HG02798 (cell line): Measurements from ENCODE around the gene HOXD4.

ENCODE experiments used
- ATAC-seq: cut with Tn5 transposase; IDR thresholded peaks from one replicate; pipeline ENCODE4 v1.9.1; 2021; ENCODE audit warnings: mild to moderate bottlenecking; ENCODE audit not compliant: unreplicated experiment, poor library complexity

The HOXD4 gene

DNA sequence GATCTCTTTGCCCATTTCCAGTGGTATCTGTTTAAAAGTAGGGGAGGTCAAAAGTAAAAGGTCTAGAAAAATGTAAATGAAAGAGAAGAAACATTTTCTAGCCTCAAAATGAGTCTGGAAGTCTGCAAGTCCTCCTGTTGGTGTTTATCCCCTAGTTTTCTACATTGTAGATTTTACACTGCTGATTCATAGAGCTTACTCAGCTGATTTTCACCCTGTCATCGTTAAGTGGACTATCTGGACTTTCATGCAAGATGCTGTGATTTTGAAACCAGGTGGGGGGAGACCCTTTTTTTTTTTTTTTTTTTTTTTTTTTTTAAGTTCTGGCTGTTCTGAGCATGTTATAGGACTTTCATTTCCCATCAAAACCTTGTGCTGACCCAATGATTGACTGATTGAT, 16.0 kb downstream of the HOXD4 start:
- no peak for ATAC-seq

- ATAC-seq: no peak
Measured at GRCh38 chr2:176169181-176169580, 17.8 kb downstream of the HOXD4 start.

DNA sequence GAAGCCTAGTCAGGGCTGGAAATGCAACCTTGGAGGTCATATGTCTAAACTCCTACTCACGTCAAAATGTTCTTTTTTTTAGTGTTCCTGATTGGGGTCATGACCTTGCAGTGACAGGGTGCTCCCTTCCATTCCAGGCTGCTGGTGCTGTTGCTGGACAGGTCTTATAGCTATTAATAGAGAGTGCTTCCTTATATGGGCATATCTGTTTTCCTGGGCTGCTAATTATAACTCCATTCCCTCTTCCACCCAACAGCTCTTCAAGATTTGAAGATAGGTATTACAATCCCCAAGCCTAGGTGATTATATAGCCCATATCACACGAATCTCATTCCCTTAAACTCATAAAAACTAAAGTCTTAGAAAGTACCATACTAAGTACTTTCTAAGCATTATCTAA, 18.4 kb downstream of the HOXD4 start:
- ATAC-seq: no peak

DNA sequence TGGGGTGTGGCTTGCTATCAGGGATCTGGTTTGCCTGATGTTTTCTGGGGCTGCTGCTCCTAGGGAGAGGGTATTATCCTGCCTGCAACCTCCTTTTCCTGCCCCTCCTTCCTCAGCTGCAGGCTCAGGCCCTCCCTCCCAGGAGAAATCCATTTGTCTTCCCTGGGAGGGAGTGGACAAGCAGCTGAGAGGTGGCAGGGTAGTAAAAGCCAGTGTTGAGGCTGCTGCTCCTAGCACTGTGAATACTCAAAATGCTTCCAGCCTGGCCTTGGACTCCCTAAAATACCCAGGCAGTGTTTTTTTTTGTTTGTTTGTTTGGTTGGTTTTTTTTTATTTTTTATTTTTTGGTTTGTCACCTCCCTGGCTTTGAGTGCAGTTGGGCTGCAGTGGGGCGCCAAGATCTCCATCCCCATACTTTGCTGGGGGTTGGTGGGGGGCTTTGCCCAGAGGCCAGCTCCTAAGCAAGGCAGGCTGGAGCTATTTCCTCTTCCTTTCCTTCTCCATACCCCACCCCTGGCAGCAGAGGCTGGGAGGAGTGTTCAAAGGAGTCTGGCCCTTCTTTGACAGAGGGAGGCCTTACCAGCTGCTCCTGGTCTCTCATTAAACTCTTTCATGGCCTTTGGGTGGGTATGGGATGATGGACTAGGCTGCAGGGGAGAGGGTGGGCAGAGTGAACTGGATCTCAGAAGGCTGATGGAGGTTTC, 19.4 kb downstream of the HOXD4 start:
- no peak for ATAC-seq

DNA sequence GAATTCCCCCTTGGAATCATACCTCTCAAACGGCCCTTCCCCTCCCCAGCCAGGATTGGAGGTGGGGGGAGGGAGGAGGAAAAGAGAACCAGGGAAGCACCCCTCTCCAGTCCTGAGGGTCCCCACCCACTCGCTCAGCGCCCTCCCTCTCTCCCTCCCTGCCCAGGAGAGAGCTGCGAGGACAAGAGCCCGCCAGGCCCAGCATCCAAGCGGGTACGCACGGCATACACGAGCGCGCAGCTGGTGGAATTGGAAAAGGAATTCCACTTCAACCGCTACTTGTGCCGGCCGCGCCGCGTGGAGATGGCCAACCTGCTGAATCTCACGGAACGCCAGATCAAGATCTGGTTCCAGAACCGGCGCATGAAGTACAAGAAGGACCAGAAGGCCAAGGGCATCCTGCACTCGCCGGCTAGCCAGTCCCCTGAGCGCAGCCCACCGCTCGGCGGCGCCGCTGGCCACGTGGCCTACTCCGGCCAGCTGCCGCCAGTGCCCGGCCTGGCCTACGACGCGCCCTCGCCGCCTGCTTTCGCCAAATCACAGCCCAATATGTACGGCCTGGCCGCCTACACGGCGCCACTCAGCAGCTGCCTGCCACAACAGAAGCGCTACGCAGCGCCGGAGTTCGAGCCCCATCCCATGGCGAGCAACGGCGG, 20.1 kb downstream of the HOXD4 start:
- ATAC-seq: no peak

- no peak for ATAC-seq
Measured at GRCh38 chr2:176172007-176172894, 20.9 kb downstream of the HOXD4 start.

GRCh38 chr2:176172895-176173566, 21.7 kb downstream of the HOXD4 start:
- ATAC-seq: no peak

GRCh38 chr2:176173567-176174381, 22.4 kb downstream of the HOXD4 start:
- ATAC-seq: no peak

GRCh38 chr2:176174382-176174823, 23.1 kb downstream of the HOXD4 start:
- ATAC-seq: no peak

GRCh38 chr2:176174824-176175708, 23.7 kb downstream of the HOXD4 start:
- ATAC-seq: no peak

- ATAC-seq: no peak
Measured at GRCh38 chr2:176175709-176176607, 24.6 kb downstream of the HOXD4 start.

DNA sequence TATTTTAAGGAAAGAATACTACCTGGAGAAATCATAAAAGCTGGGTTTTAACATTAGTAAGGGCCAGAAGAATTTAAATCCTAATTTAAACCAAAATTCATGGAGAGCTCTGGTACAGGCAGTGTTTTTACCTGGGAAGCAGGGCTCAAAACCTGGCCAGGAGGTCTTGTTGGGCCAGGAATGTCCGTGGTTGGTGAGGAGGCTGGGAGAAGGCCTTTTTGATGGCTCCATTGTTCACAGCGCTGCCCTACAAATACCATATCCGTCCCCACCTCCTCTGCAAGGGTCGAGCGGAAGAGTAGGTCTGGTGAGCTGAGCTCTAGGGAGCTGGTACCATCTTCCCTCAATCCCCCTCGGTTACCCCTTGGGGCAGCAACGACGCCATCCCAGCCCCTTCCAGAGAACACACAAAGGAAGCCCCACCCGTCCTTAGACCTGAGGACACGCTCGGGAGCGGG, 26.3 kb downstream of the HOXD4 start:
- no peak for ATAC-seq

DNA sequence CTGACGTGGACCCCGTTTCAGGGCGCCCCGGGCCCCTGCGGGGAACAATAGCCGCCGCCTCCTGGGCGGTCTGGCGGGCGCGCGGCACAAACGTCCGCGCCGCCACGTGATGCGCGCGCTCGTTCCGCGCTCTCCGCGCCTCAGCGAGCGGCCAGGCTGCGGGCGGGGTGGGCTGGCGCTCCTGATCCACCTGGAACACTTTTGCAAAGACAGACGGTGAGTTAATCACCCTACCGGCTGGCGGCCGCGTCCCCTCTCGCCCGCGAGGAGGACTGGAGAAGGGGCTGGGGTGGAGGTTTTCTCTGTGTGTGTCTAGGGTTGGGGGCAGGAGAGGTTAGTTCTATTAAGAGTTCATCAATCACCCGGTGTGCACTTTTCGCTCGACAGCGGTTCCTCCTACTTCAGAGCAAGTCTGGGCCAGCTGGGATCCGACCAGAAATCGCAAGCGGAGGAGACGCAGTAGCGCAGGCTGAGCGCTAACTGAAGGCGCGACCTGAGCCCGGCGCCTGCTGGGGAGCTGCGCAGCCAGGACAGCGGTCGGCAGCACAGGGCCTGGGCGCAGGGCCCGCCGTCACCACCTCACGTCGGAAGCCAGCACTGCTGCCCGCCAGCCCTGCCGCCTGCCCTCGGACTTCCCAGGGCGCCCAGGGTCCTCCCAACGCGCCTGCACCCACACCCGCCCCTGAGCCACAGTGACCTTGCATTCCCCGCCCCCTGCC, 26.8 kb downstream of the HOXD4 start:
- no peak for ATAC-seq

DNA sequence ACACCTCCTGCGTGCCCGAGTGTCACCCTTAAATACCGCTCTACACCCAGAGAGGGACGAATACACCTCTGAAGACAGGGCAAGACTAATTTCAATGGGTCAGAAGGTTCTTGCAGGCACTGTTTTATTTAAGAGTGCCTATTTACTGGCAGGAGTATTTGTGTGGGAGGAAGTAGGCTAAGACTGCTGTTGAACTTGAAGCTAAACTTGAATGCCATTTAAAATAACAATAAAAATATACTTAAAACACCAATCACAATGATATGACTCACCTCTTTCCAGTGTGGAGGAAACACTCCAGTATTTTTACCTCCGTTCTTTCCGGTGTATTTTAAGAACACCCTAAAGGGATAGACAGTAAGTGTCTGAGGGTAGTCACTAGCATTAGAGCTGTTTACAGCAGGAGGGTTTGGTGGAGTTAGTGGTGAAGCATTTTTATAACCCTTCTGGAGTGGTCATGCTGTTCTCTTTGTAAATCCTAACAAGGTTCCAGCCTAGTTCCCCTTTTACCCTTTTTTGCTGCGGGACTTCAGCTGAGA, 27.5 kb downstream of the HOXD4 start:
- ATAC-seq: no peak

- no peak for ATAC-seq
Measured at GRCh38 chr2:176181551-176181950, 30.2 kb downstream of the HOXD4 start.

DNA sequence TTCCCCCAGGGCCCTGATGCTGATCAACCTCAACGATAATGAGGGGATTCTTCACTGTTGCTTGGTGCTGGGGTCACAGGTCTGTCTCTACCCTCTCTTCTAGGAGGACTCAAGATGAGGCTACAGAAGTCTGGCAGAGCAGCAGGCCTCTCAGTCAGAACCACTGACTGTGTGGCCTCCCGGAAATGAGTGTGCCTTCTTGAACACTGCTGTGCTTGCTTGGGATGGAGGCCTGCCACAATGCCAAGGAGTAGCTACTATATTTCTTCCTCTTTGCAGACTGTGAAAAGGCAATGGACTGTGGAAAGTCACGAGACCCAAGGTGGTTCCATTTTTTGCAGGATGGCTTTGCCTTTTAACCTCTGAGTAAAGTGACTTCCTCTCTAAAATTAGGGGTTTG, 31.3 kb downstream of the HOXD4 start:
- no peak for ATAC-seq

DNA sequence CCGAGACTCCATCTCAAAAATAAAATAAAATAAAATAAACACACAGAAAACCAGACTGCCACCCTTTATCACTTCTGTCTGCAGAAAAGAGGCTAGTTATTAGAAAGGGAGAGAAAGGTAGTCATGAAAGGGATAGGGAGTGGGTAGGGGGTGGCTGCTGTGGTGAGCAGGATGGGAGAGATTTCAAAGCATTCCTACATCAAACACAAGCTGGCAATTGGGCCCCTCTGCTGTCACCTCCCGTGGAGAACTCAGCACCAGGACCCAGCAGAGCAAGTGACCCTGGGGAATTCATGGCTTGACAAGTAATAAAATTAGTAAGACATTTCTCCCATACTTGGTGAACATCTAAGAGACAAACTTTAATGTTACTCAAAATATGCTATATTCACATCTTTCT, 33.4 kb downstream of the HOXD4 start:
- no peak for ATAC-seq
